Esophagus squamous epithelium (tissue), 5 donors: ENCODE results near the gene TCTN2. TPM values are rescaled to one million over a fixed set of nuclear protein-coding genes. Genes with fewer than 3 reads are reported as not detected.

Experiments
- DNase-seq: peaks from one replicate; lab custom pipeline; 2025; lab: John Stamatoyannopoulos, UW
- H3K27ac ChIP-seq, 4 donors: fragments of 200-600 bp; sonication (generic); one replicate each; pipeline ENCODE4 v1.5.1; 2016 to 2019; ENCODE audit warnings: mild to moderate bottlenecking in 1 of 4
- H3K27me3 ChIP-seq, 4 donors: fragments of 200-600 bp; sonication (generic); 1 replicate in 3 of 4; 2 replicates in 1 of 4; pipeline versions ENCODE4 v1.5.1 to v1.6.0; 2017 to 2021; ENCODE audit warnings: antibody characterized with exemption in 1 of 4
- H3K36me3 ChIP-seq, 3 donors: fragments of 200-600 bp; sonication (generic); one replicate each; pipeline ENCODE4 v1.5.1; 2016 to 2019
- H3K4me1 ChIP-seq, 3 donors: fragments of 200-600 bp; sonication (generic); one replicate each; pipeline ENCODE4 v1.5.1; 2017 to 2019
- H3K4me3 ChIP-seq, 4 donors: fragments of 200-600 bp; sonication (generic); 1 replicate in 3 of 4; 2 replicates in 1 of 4; pipeline ENCODE4 v1.5.1; 2016 to 2019; ENCODE audit warnings: mild to moderate bottlenecking in 2 of 4, moderate library complexity in 1 of 4
- H3K9me3 ChIP-seq, 3 donors: fragments of 200-600 bp; sonication (generic); one replicate each; pipeline ENCODE4 v1.5.1; 2016 to 2019
- CTCF ChIP-seq, 6 experiments: fragments of 450-650 bp in 4 of 6; fragments of 200-600 bp in 2 of 6; sonication (generic) in 2 of 6; IDR thresholded peaks; one replicate each; pipeline ENCODE4 v1.5.1; 2016 to 2019; ENCODE audit warnings: antibody characterized with exemption in 6 of 6, mild to moderate bottlenecking in 4 of 6, moderate library complexity in 4 of 6
- POLR2A ChIP-seq, 4 donors: fragments of 450-650 bp; IDR thresholded peaks; one replicate each; pipeline ENCODE4 v1.6.1; 2017; ENCODE audit warnings: antibody characterized with exemption in 4 of 4, mild to moderate bottlenecking in 4 of 4, moderate library complexity in 3 of 4
- WGBS, 2 donors: methylation state at CpG; one replicate each; pipeline ENCODE4 v1.1.5; 2018; 5-methylcytosine and 5-hydroxymethylcytosine counted together
- intact Hi-C: fragments of 100-400 bp; cut with DNase I; formaldehyde crosslinking; loops from one replicate; pipeline ENCODE4 v1.15.0; 2022
- total RNA-seq, 4 donors: library from RNA; depleted of rRNA; stranded (reverse); fragments of >200 nt; gene quantifications; one replicate each; pipeline ENCODE4 v1.1.0, GENCODE V29; 2016
- donor health status: DM: yes; HTN: yes; CAD: no.

TCTN2 gene
- total RNA-seq, 4 donors from 2014 or later = 3.0 to 5.9 (median 3.2) TPM

DNA sequence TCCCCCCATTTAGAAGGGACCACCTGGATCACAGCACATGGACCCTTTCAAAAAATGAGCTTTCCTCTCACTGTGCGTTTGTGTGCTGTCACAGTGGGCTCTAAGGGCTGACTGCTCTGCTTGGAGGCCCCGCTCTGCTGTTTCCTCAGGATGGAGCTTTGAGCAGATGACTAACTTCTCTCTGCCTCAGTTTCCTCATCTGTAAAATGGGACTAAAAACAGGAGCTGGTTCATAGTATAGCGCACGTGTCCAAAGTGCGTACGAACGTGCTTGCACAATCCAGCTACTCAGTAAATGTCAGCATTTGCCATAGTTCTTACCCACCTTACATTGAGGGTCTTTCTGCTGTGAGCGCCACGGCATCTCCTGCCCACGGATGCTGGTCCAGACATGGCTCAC, 78.4 kb downstream of the TCTN2 start:
- Histone ChIP-seq H3K4me1 (peaks cover 0 to 14% (median 0%) of the 10 kb centered on the region in 3 donors), H3K4me3 (no peak overlapping the region), H3K27ac (no peak overlapping the region), H3K27me3 (no peaks in the 10 kb centered on the region), H3K9me3 (no peaks in the 10 kb centered on the region), H3K36me3 (peaks cover 20 to 93% (median 26%) of the 10 kb centered on the region in 3 donors)
- intact Hi-C loops = no loop called here
- TF ChIP-seq POLR2A (IDR thresholded peaks at IDR 0.05) (no peak), CTCF (IDR thresholded peaks at IDR 0.05) (no peak)
- WGBS, 2 donors = 93 to 99% methylated on average over 8 to 9 of the region's 10 CpGs
- DNase-seq = no peak

GRCh38 chr12:123750159-123750656, 79.3 kb downstream of the TCTN2 start:
- TF ChIP-seq CTCF (IDR thresholded peaks at IDR 0.05) (no peak), POLR2A (IDR thresholded peaks at IDR 0.05) (no peak)
- Histone ChIP-seq H3K9me3 (no peaks in the 10 kb centered on the region), H3K4me3 (no peak overlapping the region), H3K27me3 (no peaks in the 10 kb centered on the region), H3K36me3 (peaks cover 12 to 93% (median 27%) of the 10 kb centered on the region in 3 donors), H3K4me1 (peaks cover 0 to 14% (median 0%) of the 10 kb centered on the region in 3 donors), H3K27ac (no peak overlapping the region)
- intact Hi-C loops = no loop called here
- no peak for DNase-seq
- 91 to 93% methylated on average over 8 of the region's 8 CpGs for WGBS, 2 donors

GRCh38 chr12:123752046-123752445, 81.1 kb downstream of the TCTN2 start:
- Histone ChIP-seq H3K36me3 (peaks cover 12 to 94% (median 27%) of the 10 kb centered on the region in 3 donors), H3K4me1 (peaks cover 0 to 9% (median 0%) of the 10 kb centered on the region in 3 donors), H3K27ac (no peak overlapping the region), H3K4me3 (no peak overlapping the region), H3K27me3 (no peaks in the 10 kb centered on the region), H3K9me3 (no peaks in the 10 kb centered on the region)
- no peak for DNase-seq
- intact Hi-C loops = no loop called here
- WGBS, 2 donors = 55 to 80% methylated on average over 3 of the region's 3 CpGs
- no peak for TF ChIP-seq CTCF (IDR thresholded peaks at IDR 0.05)
- TF ChIP-seq POLR2A (IDR thresholded peaks at IDR 0.05) = no peak

DNA sequence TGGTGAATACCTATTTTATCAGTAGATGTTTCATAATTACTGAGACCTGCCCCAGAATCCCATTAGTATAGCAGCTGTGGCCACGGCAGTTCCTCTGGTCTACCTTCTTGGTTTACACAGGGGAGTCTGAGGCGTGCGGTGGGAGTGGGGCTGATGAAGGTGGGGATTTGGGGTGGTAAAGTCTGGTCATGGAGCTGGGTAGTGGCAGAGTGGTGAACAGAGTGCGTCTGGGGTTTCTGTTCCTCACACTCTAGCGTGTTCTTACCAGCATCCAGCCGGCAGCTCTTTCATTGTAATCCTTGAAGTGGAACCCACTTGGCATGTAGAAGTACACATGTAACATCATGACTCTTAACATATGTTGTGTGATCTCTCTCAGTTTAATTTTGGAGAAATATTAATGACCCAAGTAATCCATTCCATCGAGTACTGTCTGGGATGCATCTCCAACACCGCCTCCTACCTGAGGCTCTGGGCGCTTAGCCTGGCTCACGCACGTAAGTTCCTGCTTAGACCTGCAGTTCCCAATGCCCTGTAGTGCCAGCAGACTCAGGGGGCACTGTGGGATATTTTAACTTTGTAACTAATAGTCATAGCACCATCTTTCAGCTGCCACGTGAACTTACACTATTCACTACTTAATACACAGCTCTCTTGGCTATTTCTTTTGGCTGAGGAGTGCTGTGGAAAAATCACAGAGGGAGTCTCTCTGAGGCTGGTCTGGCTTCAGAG, 83.3 kb downstream of the TCTN2 start:
- Histone ChIP-seq H3K27ac (no peak overlapping the region), H3K27me3 (no peaks in the 10 kb centered on the region), H3K36me3 (peaks cover 10 to 94% (median 21%) of the 10 kb centered on the region in 3 donors), H3K4me1 (no peaks in the 10 kb centered on the region), H3K9me3 (no peaks in the 10 kb centered on the region), H3K4me3 (no peak overlapping the region)
- WGBS, 2 donors = 83 to 93% methylated on average over 12 of the region's 12 CpGs
- TF ChIP-seq CTCF (IDR thresholded peaks at IDR 0.05) (no peak), POLR2A (IDR thresholded peaks at IDR 0.05) (no peak)
- intact Hi-C loops = no loop called here
- no peak for DNase-seq

DNA sequence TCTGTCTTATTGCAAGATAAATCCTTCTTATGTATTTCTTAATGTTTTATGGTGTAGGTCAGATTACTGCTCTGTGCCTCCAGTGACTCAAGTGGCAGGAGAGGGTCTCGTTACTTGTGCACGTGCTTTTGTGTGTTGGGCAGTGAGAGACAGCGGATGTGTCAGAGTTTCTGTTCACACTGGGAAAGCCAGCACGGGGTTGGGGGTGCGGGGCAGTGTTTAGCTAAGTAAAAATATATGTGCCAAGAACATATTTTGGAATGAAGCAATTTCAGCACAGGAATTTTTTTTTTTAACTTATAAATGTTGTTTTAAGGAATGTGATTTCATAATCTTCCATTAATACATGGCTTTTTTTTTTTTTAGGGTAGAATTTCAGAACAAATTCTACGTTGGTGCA, 86.6 kb downstream of the TCTN2 start:
- WGBS, 2 donors = 85 to 88% methylated on average over 6 of the region's 6 CpGs
- DNase-seq = no peak

More for the DNA sequence above, 86.6 kb downstream of the TCTN2 start:
- Histone ChIP-seq H3K27ac (no peak overlapping the region), H3K36me3 (peaks cover 0 to 67% (median 11%) of the 10 kb centered on the region in 3 donors), H3K27me3 (peaks cover 0 to 12% (median 0%) of the 10 kb centered on the region in 4 donors), H3K9me3 (no peaks in the 10 kb centered on the region), H3K4me1 (peaks cover 4 to 14% (median 9%) of the 10 kb centered on the region in 3 donors), H3K4me3 (no peak overlapping the region)
- no peak for TF ChIP-seq POLR2A (IDR thresholded peaks at IDR 0.05)
- TF ChIP-seq CTCF (IDR thresholded peaks at IDR 0.05) = no peak
- intact Hi-C loops = no loop called here
